Measurements from ENCODE around the gene C10orf90.
"Not testable (repeated sequence)": the region's sequence is repeated elsewhere in the genome, so short reads cannot be mapped to it uniquely, and the experiment has no call there.

C10orf90 gene

DNA sequence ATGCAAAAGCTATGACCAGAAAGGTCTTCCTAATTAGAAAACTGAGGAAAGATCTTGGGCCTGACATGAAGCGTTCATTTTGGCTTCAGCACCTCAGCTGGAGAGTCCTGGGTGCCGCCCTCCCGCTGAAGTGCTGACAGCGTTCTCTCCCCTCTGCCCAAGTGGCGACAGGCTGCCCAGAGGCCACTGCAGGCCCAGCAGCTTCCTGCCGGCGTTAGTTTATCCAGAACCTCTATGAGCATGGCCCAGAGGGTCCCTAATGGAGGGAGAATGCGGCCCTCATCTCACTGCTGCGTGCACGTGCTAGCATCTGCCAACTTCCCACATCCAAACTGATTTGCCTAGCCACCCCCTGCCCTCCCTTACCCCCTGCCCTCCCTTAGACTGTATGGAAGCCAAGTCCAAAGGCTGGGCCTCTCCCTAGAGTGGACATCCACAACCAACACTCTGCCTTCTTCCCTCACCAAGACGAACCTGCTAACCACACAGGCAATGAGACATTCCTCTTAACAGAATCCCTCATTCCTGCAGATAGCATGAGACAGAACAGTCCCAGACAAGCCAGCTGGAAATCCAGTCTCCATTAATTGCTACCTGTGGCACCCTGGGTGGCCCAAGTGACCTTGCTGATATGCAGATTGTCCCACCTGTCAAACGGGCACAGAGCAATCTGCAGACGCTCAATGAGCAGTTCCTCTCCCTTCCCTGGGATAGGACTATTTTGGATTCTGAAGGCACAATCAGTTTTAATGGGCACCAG is 108.4 kb downstream of the C10orf90 start:
- Mint-ChIP-seq H3K4me1 (peaks cover 45% of the 10 kb centered on the region), H3K27me3 (ENCODE audit: low read depth) (peaks cover 18% of the 10 kb centered on the region), H3K27ac (peak overlapping the region in 1 of 3 experiments; percentile 15), H3K36me3 (ENCODE audit: low read depth) (no peaks in the 10 kb centered on the region), H3K4me3 (peak overlapping the region in 1 of 3 experiments; percentile 3), H3K9me3 (peaks cover 5% of the 10 kb centered on the region)
- TF ChIP-seq, protein P1, sequence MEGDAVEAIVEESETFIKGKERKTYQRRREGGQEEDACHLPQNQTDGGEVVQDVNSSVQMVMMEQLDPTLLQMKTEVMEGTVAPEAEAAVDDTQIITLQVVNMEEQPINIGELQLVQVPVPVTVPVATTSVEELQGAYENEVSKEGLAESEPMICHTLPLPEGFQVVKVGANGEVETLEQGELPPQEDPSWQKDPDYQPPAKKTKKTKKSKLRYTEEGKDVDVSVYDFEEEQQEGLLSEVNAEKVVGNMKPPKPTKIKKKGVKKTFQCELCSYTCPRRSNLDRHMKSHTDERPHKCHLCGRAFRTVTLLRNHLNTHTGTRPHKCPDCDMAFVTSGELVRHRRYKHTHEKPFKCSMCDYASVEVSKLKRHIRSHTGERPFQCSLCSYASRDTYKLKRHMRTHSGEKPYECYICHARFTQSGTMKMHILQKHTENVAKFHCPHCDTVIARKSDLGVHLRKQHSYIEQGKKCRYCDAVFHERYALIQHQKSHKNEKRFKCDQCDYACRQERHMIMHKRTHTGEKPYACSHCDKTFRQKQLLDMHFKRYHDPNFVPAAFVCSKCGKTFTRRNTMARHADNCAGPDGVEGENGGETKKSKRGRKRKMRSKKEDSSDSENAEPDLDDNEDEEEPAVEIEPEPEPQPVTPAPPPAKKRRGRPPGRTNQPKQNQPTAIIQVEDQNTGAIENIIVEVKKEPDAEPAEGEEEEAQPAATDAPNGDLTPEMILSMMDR (IDR thresholded peaks at IDR 0.05; ENCODE audit: unreplicated experiment in 3 of 3): no peak

DNA sequence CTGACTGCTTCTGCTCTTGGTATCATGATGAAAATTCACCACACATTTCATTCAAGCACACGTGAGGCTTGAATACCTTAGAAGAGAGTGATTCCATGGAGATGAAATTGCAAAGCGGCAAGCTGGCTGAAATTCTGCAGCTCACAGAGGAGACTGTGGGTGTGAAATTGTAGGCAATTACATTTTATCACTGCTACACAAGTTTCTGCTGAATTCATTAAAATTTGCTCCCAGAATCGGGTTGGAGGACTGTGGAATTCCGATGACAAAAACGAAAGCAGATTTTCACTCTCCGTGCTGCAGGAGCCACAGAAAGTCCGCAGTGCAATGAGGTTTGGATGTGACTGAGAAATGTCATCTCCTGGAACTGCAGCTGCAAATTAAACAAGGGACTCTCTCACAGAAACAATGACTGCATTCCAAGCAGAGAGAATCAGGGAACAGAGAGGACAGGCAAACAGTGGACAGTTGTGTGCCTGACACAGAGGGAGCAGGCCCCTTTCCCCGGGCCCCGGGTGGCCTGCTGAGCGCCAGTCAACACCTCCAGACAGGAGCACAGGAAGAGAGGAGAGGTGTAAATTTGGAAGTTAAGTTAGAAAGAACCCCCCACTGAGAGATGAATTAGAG is 109.1 kb downstream of the C10orf90 start:
- Mint-ChIP-seq H3K9me3 (peaks cover 4% of the 10 kb centered on the region), H3K27ac (peak overlapping the region in 1 of 3 experiments; percentile 15), H3K4me1 (peaks cover 45% of the 10 kb centered on the region), H3K36me3 (ENCODE audit: low read depth) (no peaks in the 10 kb centered on the region), H3K27me3 (ENCODE audit: low read depth) (peaks cover 18% of the 10 kb centered on the region), H3K4me3 (peak overlapping the region in 2 of 3 experiments; percentile 2 to 3)
- TF ChIP-seq, protein P1 (IDR thresholded peaks at IDR 0.05; ENCODE audit: unreplicated experiment in 3 of 3): no peak

DNA sequence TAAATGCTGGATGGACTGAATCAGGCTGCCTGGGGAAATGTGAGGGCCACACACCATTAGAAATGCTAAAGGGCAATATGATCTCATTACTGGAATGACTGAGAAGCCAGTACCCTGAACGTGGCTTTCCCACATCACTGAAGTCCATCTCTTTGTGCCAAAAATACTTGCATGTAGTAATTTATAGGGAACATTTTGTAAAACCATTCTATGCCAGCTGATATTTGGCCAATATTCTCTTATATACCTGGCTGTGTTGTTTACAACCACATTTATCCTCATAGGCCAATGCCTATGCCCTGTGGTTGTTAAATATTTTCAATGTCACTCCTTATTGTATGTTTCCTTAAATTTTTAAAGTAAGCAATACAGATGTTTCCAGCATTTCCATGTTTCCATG is 111.6 kb downstream of the C10orf90 start:
- H3K9me3 Mint-ChIP-seq: no peaks in the 10 kb centered on the region
- peaks cover 14% of the 10 kb centered on the region for H3K27me3 Mint-ChIP-seq (ENCODE audit: low read depth)
- no peak overlapping the region for H3K4me3 Mint-ChIP-seq
- H3K36me3 Mint-ChIP-seq (ENCODE audit: low read depth): no peaks in the 10 kb centered on the region
- TF ChIP-seq, protein P1 (IDR thresholded peaks at IDR 0.05; ENCODE audit: unreplicated experiment in 3 of 3): no peak
- peaks cover 45% of the 10 kb centered on the region for H3K4me1 Mint-ChIP-seq
- peak overlapping the region in 1 of 3 experiments; percentile 15 for H3K27ac Mint-ChIP-seq

DNA sequence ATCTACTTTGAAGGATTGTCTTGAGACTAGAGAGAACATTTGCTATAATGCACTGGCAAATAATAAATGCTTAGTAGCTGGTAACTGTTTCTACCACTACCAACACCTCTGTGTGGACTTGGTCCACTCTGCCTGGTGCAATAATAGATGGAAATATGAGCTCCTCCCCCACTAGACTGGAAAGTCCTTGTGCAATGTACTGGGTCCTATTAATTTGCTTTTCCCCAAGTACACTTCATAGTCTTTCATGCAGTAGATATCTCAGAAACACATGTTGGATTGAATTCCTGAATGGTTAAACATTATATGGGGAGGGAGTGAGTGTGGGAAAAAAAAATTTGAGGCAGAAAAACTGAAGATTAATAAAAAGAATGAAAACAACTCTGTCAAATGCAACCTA is 119.3 kb downstream of the C10orf90 start:
- Mint-ChIP-seq H3K27me3 (ENCODE audit: low read depth) (peaks cover 5% of the 10 kb centered on the region), H3K36me3 (ENCODE audit: low read depth) (no peaks in the 10 kb centered on the region)
- TF ChIP-seq, protein P1 (IDR thresholded peaks at IDR 0.05; ENCODE audit: unreplicated experiment in 3 of 3): no peak

DNA sequence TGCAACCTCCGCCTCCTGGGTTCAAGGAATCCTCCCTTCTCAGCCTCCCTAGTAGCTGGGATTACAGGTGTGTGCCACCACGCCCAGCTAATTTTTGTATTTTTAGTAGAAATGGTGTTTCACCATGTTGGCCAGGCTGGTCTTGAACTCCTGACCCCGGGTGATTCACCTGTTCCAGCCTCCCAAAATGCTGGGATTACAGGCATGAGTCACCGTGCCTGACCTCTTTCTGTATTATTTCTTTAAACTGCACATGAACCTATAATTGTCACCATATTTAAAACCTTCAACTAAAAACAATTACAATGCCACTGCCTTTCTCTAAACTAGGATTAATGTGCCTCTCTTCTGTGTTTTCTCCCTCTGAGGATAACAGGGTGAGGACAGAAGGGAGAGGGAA is 119.9 kb downstream of the C10orf90 start:
- H3K9me3 Mint-ChIP-seq: not testable (repeated sequence)

More for the DNA sequence above, 119.3 kb downstream of the C10orf90 start:
- H3K9me3 Mint-ChIP-seq: no peaks in the 10 kb centered on the region
- H3K4me3 Mint-ChIP-seq: no peak overlapping the region
- no peak overlapping the region for H3K27ac Mint-ChIP-seq
- H3K4me1 Mint-ChIP-seq: no peaks in the 10 kb centered on the region

DNA sequence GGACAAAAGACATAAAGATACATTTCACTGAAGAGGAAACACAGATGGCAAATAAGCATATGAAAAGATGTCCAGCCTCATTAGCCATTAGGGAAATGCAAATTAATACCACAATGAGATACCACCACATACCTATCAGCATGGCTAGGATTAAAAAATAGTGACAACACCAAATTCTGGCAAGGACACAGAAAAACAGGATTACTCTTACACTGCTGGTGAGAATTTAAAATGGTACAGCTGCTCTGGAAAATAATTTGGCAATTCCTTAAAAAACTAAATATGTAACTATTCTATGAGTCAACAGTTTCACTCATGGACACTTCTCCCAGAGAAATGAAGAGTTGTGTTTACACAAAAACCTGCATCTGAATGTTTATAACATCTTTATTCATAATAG is 121.1 kb downstream of the C10orf90 start:
- Mint-ChIP-seq H3K27ac (no peak overlapping the region), H3K27me3 (ENCODE audit: low read depth) (peaks cover 5% of the 10 kb centered on the region), H3K4me1 (no peaks in the 10 kb centered on the region), H3K36me3 (ENCODE audit: low read depth) (no peaks in the 10 kb centered on the region), H3K4me3 (no peak overlapping the region), H3K9me3 (no peaks in the 10 kb centered on the region)
- TF ChIP-seq, protein P1 (IDR thresholded peaks at IDR 0.05; ENCODE audit: unreplicated experiment in 3 of 3): no peak

More for the DNA sequence above, 119.9 kb downstream of the C10orf90 start:
- H3K27ac Mint-ChIP-seq; H3K4me3 Mint-ChIP-seq; H3K36me3 Mint-ChIP-seq (ENCODE audit: low read depth); H3K4me1 Mint-ChIP-seq; H3K27me3 Mint-ChIP-seq (ENCODE audit: low read depth): not testable (repeated sequence)

Measured in nephron (organoid).